HG02852 (cell line): ENCODE results near the gene HK1.
"Not testable (repeated sequence)": the region's sequence is repeated elsewhere in the genome, so short reads cannot be mapped to it uniquely, and the experiment has no call there.

ENCODE experiments used
- ATAC-seq: cut with Tn5 transposase; IDR thresholded peaks from one replicate; pipeline ENCODE4 v1.9.1; 2021; ENCODE audit warnings: mild to moderate bottlenecking, moderate library complexity; ENCODE audit not compliant: unreplicated experiment

Gene HK1

GRCh38 chr10:69253171-69253570 lies 25.1 kb upstream of the HK1 start:
- ATAC-seq: no peak

- no peak for ATAC-seq
Measured at GRCh38 chr10:69254877-69255276, 23.4 kb upstream of the HK1 start.

DNA sequence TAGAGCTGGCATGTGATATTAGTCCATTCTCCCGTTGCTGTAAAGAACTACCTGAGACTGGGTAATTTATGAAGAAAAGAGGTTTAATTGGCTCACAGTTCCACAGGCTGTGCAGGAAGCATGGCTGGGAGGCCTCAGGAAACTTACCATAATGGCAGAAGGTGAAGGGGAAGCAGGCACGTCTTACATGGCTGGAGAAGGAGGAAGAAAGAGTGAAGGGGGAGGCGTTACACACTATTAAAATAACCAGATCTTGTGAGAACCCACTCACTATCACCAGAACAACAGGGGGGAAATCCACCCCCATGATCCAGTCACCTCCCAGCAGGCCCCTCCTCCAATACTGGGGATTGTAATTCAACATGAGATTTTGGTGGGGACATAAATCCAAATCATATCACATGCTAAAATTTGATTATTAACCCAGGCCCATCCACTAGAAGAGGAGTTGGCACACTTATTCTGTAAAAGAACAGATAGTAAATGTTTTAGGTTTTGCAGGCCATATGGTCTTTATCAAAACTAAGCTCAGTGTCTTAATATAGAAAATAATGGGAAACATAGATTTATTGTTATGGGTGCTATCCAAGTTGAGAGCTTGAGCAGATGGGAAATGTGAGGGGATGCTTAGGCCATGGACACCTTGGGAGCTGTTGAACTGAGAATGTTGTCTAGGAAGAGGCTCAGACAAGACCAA lies 18.6 kb upstream of the HK1 start:
- ATAC-seq: no peak

- no peak for ATAC-seq
Measured at GRCh38 chr10:69261184-69261583, 17.1 kb upstream of the HK1 start.

GRCh38 chr10:69262292-69262751 lies 16.0 kb upstream of the HK1 start:
- ATAC-seq: no peak

GRCh38 chr10:69265521-69265920 lies 12.8 kb upstream of the HK1 start:
- no peak for ATAC-seq

DNA sequence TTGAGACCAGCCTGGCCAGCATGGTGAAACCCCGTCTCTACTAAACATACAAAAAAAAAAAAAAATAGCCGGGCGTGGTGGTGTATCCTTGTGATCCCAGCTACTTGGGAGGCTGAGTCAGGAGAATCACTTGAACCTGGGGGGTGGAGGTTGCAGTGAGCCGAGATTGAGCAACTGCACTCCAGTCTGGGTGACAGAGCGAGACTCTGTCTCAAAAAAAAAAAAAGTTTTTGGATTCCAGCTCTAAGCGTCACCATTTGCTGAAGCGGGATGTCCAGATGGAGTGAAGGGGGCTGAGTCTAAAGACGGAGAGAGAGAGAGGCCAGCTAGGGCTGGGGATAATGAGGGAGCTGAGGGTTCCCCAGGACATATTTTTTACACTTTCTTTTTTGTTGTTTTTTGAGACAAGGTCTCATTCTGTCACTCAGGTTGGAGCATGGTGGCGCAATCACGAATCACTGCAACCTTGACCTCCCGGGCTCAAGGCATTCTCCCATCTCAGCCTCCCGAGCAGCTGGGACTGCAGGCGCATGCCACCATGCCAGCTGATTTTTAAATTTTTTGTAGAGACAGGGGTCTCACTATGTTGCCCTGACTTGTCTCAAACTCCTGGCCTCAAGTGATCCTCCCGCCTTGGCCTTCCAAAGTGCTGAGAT lies 9.4 kb upstream of the HK1 start:
- ATAC-seq: no peak

DNA sequence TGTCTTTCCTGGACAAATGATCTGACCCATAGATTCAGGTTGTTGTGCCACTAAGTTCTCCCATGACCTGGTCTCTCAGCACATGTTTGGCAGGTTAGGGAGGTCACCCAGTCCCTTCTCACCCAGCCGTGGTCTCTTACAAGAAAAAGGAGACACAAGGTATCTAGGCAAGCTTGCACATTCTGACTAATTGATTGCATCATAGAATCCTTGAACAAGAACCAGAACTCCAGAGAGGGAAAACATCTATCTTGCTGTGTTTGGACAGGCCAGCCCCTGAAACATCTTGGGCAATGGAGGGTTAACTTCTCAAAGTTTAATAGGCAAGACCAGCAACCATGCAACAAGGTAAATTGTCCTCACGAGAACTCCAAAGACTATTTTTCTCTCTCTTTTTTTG lies 8.5 kb upstream of the HK1 start:
- ATAC-seq: no peak

GRCh38 chr10:69270990-69271389 lies 7.3 kb upstream of the HK1 start:
- ATAC-seq: no peak

DNA sequence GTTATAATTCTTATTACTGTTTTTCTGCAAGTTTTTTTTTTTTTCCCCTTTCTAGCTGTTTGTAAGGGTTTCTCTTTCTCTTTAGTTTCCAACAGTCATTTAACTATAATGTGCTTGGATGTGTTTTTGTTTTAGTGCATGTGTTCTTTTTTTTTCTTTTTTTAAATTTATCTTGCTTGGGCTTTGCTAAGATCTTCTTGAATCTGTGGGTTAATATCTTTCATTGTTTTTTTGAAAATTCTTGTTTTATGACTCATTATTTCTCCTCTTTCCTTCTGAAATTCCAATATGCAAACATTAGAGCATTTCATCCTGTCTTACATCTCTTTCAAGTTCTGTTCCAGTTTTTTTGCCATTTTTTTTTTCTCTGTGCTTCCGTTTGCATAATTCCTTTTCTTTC lies 5.7 kb upstream of the HK1 start:
- no peak for ATAC-seq

GRCh38 chr10:69275444-69275843 lies 2.9 kb upstream of the HK1 start:
- no peak for ATAC-seq

DNA sequence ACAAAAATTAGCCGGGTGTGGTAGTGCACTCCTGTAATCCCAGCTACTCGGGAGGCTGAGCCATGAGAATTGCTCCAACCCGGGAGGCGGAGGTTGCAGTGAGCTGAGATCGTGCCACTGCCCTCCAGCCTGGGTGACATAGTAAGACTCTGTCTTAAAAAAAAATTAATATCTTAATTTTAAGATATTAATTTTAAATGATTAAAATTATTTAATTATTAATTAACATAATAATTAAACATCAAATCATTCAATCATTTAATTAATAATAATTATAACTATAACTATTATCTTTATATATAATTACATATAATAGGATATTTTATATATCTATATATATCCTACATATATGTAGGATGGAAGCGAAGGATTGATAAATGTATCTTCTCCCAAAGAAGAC lies 1.8 kb upstream of the HK1 start:
- no peak for ATAC-seq

DNA sequence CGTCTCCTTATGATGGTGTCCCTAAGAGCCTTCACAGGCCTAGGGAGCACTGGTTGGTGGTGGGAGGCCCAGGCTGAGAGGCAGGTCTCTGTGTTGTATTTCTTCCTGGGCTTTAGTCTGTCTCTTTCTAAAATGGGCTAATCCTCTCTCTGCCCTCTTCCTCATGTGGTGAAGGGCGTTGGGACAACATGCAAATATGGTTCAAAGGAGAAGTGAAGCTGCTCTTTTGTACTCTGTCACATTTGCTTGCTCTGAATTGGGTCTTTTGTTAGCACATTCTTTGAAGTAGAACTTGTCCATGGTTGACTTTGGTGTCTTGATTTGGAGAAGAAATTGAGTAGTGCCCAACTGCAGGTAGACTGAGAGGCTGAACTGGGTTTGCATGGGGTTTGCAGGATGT lies 814 bp downstream of the HK1 start:
- ATAC-seq: no peak

DNA sequence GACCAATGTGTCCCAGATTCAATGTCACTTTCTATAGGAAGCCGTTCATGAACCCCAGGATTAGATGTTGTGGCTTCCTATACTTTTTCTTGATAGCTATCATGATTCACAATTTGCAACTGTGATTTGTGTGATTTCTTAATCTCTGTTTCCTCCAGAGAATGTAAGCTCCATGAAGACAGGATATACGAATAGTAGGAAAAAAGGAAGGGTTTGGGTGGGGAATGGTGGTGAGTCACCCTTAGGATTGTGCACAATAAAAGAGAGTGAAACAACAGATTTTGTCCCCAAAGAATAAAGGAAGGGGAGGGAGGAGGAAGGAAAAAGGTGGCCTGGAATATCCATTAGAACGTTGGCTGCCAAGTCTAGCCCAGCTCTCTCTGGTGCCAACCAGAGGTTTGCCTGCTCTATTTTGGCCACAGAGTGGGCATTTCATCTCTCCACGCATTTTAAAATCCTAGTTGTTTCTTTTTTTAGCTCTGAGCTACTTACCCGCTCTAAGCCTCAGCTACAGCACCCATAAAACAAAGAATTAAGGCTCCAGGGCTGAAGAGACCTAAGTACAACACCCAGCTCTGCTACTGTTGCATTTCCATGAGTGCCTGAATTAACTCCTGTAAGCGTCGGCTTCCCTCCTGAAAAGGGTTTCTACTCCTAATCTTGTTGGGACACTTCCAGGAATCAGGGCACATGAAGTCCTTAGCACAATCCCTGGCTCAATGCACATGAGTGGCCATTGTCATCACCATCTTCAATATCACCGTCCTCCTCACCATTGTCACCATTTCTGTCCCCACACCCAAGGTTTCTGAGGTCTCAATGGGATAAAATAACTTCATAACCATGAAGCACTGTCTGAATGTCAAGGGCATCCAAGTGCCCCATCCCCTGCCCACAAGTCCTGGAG lies 3.5 kb downstream of the HK1 start:
- no peak for ATAC-seq

- ATAC-seq: not testable (repeated sequence)
Measured at GRCh38 chr10:69284402-69284801, 6.1 kb downstream of the HK1 start.

GRCh38 chr10:69285699-69286098 lies 7.4 kb downstream of the HK1 start:
- ATAC-seq: no peak

- no peak for ATAC-seq
Measured at GRCh38 chr10:69287181-69287580, 8.9 kb downstream of the HK1 start.

DNA sequence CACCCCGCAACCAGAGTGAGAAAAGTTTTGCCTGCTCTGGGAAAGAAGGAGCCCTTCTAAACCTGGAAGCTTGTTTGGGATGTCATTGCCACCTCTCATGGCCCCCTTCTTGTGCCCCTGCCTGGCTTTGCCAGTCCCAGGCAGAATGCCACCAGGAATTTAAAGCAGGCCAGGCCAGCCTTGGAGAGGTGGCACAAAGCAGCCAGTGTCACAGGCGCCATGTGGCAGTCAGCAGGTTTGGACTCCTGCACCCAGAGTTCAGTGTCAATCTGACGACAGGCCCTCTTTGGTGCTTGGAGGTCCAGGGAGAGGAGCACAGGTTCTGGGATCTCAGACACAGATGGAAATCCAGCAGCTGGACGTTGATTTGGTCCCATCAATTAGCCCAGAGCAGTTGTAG lies 12.7 kb downstream of the HK1 start:
- ATAC-seq: no peak

DNA sequence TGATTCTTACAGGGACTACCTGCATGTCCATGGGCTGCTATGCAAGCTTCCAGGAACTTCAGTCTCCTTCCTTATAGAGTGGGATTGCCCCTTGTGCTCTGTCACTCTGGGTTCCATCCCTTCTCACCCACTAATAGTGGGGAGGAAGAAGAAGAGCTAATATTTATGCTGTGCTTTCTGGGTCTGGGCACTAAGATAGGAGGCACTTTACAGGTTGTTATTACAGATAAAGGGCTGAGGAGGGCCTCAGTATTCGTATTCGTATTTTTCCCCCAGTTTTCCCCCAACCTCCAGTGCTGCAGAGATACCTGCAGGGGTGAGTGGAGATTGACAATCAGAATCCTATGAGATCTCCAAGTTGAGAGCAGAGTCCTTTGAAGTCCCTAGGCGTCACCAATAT lies 14.2 kb downstream of the HK1 start:
- no peak for ATAC-seq

DNA sequence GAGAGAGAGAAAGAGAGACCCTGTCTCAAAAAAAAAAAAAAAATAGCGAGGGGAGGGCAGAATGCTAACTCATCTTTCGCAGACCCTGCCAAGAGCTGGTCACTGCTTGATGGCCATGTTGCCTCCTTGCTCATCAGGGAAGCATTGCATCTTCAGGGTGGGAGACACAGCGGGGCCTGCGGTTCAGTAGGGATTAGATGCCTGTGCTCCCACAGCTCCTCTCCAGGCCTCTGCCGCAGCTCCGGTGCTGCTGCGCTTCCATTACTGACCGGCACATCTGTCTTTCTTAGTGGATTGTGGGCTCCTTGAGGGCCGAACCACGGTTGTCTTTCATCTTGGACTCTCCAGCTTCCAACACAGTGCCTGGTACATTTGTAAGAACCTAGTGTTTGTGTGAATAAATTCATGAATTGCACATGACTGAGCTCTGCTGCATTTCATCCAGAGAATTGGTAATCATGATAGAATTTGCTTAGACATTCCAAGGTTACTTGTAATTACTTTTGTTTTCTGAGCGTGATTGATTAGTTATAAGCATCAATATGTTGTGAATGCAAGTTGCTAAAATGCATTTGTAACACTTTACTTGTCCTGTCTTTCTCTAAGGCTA lies 16.8 kb downstream of the HK1 start:
- no peak for ATAC-seq

- no peak for ATAC-seq
Measured at GRCh38 chr10:69303632-69304051, 25.3 kb downstream of the HK1 start.
